Stimulated activated naive CD8-positive, alpha-beta T cell treated with anti-CD3 and anti-CD28 coated beads, Interleukin-15, Interleukin-2, amounts not matched to agents 100 ng/mL and 50 ng/mL, for 24 hours (primary cell): ENCODE results near the gene C19orf25.
"Not testable (repeated sequence)": the region's sequence is repeated elsewhere in the genome, so short reads cannot be mapped to it uniquely, and the experiment has no call there.

Experiments used
- H3K27ac Mint-ChIP-seq: one replicate; pipeline ENCODE4 v1.8.0; 2021; ENCODE audit warnings: mild to moderate bottlenecking, mixed read lengths
- H3K27me3 Mint-ChIP-seq: one replicate; pipeline ENCODE4 v1.8.0; 2021; ENCODE audit warnings: mixed read lengths
- H3K36me3 Mint-ChIP-seq: one replicate; pipeline ENCODE4 v1.8.0; 2021; ENCODE audit warnings: low read depth, mixed read lengths
- H3K4me1 Mint-ChIP-seq: one replicate; pipeline ENCODE4 v1.8.0; 2021; ENCODE audit warnings: low read depth, mixed read lengths
- H3K4me3 Mint-ChIP-seq: one replicate; pipeline ENCODE4 v1.8.0; 2021; ENCODE audit warnings: mild to moderate bottlenecking, mixed read lengths
- H3K9me3 Mint-ChIP-seq: one replicate; pipeline ENCODE4 v1.8.0; 2021; ENCODE audit warnings: mixed read lengths

Gene C19orf25

DNA sequence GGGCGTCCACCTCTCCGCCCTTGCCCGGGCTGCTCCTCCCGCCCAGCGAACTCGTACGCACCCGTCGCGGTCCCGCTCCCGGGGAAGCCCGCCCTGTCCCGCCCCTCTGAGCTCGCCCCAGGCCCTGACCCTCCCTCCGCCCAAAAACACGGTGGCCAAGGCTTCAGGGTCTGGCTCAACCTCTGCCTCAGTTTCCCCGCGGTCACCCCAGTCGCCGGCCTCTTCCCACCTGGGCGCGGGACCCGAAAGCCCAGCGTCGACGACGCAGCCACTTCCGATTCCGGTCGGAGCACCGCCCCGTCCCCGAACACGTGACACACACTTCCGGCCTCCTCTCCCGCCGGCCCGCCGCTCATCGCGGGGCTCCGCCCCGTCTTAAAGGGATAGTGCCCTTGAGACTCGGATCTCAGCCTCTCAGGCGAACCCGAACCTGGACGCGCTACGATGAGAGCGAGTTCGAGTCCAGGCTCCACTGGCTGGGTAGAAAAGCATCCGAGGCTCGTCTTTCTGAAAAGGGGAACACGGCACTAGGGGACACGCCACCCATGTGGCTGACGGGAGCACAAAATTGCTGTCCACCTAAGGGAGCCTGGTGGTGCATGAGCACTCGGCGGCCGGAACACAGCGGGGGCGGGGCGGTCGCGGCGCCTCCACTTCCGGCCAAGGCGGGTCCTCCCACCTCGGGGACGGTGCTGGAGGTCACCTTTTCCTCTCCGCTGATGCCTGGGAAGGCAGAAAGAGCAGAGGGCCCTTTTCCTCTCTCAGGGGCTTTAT, at the start of gene C19orf25:
TSS of gene C19orf25 (minus strand) at position 282 of the 774 bp plus-strand sequence. CDS start 312 bp downstream, outside the sequence.
- Mint-ChIP-seq H3K4me1 (peaks cover 20% of the 10 kb centered on the region), H3K4me3 (peak within 1 kb of the TSS; percentile 92), H3K27ac (peak within 1 kb of the TSS; percentile 97), H3K9me3 (no peaks in the 10 kb centered on the region), H3K36me3 (peaks cover 6% of the 10 kb centered on the region), H3K27me3 (no peaks in the 10 kb centered on the region)

DNA sequence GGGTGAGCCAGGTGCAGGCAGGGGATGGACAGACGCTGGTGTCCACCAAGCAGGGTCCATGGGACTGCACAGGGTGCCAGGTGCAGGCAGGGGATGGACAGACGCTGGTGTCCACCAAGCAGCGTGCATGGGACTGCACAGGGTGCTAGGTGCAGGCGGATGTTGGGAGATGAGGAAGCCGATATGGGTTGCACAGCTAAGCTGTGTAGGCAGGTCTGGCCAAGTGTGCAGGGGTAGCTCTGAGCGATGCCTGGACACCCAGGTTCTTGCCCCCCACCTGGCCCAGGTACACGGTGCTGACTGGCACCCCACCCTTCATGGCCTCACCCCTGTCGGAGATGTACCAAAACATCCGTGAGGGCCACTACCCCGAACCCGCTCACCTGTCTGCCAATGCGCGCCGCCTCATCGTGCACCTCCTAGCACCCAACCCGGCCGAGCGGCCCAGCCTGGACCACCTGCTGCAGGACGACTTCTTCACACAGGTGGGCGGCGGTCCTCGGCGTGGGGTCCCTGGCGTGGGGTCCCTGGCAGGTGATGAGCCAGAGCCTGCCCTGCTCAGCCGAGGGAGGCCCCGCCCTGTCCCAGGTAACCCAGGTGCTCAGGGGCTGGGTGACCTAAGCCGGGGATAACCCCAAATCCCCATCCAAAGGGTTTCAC, 48.8 kb upstream of the C19orf25 start:
- Mint-ChIP-seq H3K27me3 (peaks cover 41% of the 10 kb centered on the region), H3K4me3 (no peak overlapping the region), H3K9me3 (no peaks in the 10 kb centered on the region)

DNA sequence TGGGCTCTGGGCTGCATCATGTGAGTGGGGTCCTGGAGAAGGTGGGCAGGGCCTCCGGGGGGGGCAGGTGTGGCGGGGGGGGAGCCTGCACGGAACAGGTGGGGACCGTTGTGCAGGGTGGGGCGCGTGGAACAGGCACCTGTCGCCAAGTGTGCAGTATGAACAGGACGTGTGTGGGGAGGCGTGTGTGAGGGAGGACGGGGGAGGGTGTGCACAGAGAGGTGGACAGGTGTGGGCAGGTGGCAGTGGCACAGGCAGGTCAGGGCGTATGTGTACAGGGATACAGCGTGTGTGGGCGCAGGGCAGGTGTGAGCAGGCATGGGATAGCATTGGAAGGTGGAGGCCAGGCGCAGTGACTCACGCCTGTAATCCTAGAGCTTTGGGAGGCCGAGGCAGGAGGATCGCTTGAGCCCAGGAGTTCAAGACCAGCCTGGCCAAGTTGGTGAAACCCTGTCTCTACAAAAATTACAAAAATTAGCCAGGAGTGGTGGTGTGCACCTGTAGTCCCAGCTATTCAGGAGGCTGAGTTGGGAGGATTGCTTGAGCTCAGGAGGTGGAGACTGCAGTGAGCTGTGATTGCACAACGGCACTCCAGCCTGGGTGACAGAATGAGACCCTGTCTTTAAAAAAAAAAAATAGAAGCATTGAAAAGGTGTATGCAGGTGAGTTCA, 48.1 kb upstream of the C19orf25 start:
- Mint-ChIP-seq H3K27me3 (peaks cover 42% of the 10 kb centered on the region), H3K36me3 (no peaks in the 10 kb centered on the region), H3K4me1 (peaks cover 6% of the 10 kb centered on the region), H3K9me3 (no peaks in the 10 kb centered on the region), H3K4me3 (no peak overlapping the region), H3K27ac (no peak overlapping the region)

More for the DNA sequence above, 48.8 kb upstream of the C19orf25 start:
- Mint-ChIP-seq H3K36me3 (no peaks in the 10 kb centered on the region), H3K4me1 (peaks cover 6% of the 10 kb centered on the region), H3K27ac (no peak overlapping the region)

DNA sequence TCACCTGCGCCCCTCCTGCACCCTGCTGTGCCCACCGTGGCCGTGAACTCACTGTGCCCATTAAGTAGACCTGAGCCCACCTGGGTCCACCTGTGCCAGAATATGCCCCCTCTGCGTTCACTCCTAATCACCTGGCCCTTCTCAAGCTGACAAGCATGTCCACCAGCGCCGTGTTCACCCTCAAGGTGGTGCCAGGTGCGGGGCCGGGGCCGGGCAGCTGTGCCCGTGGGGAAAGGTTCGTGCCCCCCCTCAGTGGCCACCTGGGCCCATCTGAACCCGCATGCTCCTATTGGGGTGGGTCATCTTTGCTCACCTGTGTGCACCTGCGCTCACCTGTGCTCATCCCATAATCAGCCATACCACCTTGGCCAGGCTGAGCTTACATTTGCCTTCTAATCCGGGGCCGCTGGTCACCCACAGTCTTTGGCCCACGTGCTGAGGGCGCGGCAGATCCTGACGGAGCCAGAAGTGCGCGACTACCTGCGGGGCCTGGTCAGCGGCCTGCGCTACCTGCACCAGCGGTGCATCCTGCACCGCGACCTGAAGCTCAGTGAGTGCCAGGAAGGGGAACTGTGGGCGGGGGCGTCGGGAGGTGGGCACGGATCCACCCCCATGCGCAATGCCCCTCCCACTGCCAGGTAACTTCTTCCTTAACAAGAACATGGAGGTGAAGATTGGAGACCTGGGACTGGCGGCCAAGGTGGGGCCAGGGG, 47.2 kb upstream of the C19orf25 start:
- Mint-ChIP-seq H3K27me3 (peaks cover 40% of the 10 kb centered on the region), H3K9me3 (no peaks in the 10 kb centered on the region), H3K4me1 (peaks cover 6% of the 10 kb centered on the region), H3K36me3 (no peaks in the 10 kb centered on the region), H3K27ac (no peak overlapping the region), H3K4me3 (no peak overlapping the region)

DNA sequence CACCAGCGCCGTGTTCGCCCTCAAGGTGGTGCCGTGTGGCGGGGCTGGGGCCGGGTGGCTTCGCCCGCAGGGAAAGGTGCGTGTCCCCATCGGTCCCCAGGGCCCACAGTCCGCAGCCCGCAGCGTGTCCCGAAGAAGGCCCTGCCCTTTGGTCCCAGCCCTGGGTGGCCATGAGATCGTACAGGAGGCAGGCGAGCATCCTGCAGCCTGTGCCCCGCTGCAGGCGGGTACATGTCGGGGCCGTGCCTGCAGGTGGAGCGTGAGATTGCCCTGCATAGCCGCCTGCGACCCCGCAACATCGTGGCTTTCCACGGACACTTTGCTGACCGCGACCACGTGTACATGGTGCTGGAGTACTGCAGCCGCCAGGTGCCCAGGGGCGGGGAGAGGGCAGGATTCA, 46.3 kb upstream of the C19orf25 start:
- Mint-ChIP-seq H3K4me1 (peaks cover 6% of the 10 kb centered on the region), H3K27me3 (peaks cover 40% of the 10 kb centered on the region), H3K4me3 (no peak overlapping the region), H3K36me3 (no peaks in the 10 kb centered on the region), H3K9me3 (no peaks in the 10 kb centered on the region), H3K27ac (no peak overlapping the region)

DNA sequence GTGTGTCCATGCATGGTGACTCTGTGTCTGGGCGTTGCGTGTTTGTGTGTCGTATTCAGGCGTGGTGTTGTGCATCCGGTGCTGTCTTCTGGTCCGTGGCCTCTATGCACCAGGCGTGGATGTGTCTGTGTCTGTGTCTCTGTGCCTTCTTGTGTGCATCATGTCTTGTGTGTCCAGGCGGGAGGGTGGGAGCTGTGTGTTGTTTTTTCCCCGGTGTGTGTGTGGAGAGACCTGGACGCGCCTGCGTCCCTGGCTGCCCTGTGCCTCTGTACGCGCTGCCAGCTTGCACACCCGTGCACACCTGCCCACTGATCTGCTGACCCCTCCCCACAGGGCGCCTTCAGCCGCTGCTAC, 45.9 kb upstream of the C19orf25 start:
- Mint-ChIP-seq H3K4me3 (no peak overlapping the region), H3K9me3 (no peaks in the 10 kb centered on the region)

DNA sequence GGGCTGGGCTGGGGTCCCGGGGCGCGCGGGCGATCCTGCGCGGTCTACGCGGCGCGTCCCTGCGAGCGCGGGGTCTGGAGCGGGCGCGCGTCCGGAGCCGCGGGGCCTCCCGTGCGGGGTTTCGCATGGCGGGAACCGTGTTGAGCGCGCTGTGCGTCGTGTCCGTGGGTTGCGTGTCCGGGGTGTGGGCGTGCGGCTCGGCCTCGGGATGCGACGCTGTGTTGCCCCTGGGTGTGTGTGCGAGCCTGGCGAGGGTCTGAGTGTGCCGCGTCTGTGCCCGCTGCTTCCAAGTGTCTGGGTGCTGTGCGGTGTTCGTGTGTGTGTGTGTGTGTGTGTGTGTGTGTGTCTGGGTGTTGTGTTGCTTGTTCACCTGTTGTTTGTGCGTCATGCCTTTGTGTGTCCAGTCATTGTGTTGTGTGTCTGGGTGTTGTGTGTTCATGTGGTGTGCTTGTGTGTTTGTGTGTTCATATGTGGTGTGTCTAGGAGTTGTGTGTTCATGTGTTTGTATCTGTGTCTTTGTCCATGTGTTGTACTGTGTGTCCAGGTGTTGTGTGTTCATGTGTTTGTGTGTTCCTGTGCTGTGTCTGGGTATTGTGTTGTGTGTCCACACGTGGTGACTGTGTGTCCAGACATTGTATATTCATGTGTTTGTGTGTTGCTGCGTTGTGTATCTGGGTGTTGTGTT, 45.4 kb upstream of the C19orf25 start:
- peaks cover 36% of the 10 kb centered on the region for H3K27me3 Mint-ChIP-seq
- peaks cover 6% of the 10 kb centered on the region for H3K4me1 Mint-ChIP-seq
- no peaks in the 10 kb centered on the region for H3K9me3 Mint-ChIP-seq
- H3K4me3 Mint-ChIP-seq, result no peak overlapping the region
- no peaks in the 10 kb centered on the region for H3K36me3 Mint-ChIP-seq
- no peak overlapping the region for H3K27ac Mint-ChIP-seq

More for the DNA sequence above, 45.9 kb upstream of the C19orf25 start:
- H3K27me3 Mint-ChIP-seq, result peaks cover 37% of the 10 kb centered on the region
- peaks cover 6% of the 10 kb centered on the region for H3K4me1 Mint-ChIP-seq
- H3K27ac Mint-ChIP-seq, result no peak overlapping the region
- no peaks in the 10 kb centered on the region for H3K36me3 Mint-ChIP-seq

DNA sequence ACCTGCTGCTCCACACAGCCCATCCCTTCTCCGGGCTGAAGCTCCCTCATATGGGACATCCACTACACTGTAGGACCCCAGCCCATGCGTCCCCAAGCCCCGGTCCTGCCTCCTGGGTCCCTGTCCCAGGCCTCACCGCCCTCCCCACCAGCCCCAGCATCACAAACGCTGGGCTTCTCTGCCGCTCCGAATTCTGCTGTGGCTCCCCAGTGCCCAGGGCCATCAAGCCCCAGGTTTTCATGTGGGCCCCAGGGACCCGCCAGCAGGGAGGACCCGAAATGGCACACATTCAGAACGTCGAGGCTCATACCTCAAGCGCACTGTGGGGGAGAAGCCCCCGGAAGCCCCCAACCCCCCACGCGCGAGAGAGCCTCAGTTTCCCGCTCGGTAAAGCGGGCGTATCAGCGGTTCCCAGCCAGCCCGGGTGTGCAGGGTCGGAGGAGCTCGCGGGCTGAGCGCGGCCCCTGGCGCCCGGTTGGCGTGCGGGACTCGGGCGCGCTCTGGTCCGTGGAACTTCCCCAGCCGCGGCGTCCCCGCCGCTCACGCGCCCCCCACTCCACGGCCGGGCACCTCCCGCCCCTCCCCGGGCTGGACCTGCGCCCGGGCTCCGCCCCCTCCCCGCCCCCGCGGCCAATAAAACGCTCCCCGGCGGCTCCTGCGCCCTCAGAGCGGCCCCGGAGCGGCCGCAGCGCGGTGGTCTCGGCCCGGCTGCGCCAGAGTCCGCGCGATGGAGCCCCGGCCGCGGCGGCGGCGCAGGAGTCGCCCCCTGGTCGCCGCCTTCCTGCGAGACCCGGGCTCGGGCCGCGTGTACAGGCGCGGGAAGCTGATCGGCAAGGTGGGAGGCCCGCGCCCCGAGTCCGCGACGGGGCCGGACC, 44.6 kb upstream of the C19orf25 start, which contains the start of gene PLK5:
TSS of gene PLK5 (plus strand) at position 666 of the 875 bp plus-strand sequence. CDS start 2,920 bp downstream, outside the sequence.
- Mint-ChIP-seq H3K4me1 (peaks cover 6% of the 10 kb centered on the region), H3K4me3 (no peak within 1 kb of the TSS), H3K9me3 (no peaks in the 10 kb centered on the region), H3K36me3 (no peaks in the 10 kb centered on the region), H3K27me3 (peaks cover 36% of the 10 kb centered on the region), H3K27ac (no peak within 1 kb of the TSS)

DNA sequence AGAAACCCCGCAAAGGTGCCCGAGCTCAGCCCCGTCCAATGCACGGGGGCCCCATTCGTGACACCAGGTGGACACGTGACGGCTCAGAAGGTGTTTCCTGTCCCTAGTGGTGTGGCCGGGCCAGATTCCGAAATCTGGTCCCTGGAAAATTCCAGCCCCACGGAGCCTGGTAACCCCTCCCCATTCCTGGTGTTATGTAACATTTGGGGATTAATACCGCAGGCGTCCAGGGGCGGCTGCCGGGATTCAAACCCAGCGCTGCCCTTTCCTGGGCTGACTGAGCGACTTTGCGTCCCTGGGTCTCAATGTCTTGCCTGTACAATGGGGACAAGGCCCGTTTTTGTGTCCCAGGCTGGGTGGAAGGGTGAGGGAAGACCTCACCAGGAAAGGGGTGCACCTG, 43.8 kb upstream of the C19orf25 start:
- H3K4me1 Mint-ChIP-seq, result peaks cover 6% of the 10 kb centered on the region
- H3K36me3 Mint-ChIP-seq, result no peaks in the 10 kb centered on the region
- peaks cover 36% of the 10 kb centered on the region for H3K27me3 Mint-ChIP-seq
- no peak overlapping the region for H3K4me3 Mint-ChIP-seq
- H3K9me3 Mint-ChIP-seq, result no peaks in the 10 kb centered on the region
- H3K27ac Mint-ChIP-seq, result no peak overlapping the region

DNA sequence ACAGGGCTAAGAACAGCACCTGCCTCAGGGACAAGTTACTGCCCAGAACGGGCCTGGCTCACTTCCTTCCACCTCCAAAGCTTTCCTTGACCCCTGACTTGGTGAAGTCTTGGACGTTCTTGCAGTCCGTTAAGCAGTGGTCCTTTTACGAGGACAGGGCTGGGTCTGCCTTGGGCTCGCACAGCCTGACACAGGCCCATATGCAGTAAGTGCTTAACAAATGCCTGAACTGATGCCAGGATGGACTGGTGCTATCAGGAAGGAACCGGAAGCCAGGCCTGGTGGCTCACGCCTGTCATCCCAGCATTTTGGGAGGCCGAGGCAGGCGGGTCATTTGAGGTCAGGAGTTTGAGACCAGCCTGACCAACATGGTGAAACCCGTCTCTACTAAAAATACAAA, 43.0 kb upstream of the C19orf25 start:
- H3K9me3 Mint-ChIP-seq, result no peaks in the 10 kb centered on the region
- H3K27me3 Mint-ChIP-seq, result peaks cover 30% of the 10 kb centered on the region
- H3K27ac Mint-ChIP-seq, result no peak overlapping the region

DNA sequence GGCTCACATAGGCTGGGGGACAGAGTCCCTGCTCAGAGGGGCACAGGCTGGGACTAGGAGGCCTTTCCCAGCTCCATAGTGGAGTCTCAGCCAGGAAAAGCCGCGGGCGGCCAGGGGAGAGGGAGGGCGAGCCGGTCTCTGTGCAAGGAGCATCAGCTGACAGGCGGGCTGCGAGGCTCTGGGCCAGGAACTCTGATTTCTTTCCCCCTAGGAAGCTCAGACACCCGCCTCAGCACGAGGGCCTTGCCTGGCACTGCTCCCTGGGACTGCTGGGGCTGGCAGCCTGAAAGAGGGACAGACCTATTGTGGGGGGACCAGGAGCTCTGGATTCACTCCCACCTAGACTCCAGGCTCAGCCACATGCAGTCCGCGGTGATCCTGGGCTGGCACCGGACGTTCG, 42.6 kb upstream of the C19orf25 start:
- Mint-ChIP-seq H3K27me3 (peaks cover 29% of the 10 kb centered on the region), H3K36me3 (no peaks in the 10 kb centered on the region), H3K4me1 (peaks cover 6% of the 10 kb centered on the region), H3K9me3 (no peaks in the 10 kb centered on the region), H3K4me3 (no peak overlapping the region), H3K27ac (no peak overlapping the region)

More for the DNA sequence above, 43.0 kb upstream of the C19orf25 start:
- no peaks in the 10 kb centered on the region for H3K36me3 Mint-ChIP-seq
- no peak overlapping the region for H3K4me3 Mint-ChIP-seq
- peaks cover 6% of the 10 kb centered on the region for H3K4me1 Mint-ChIP-seq

DNA sequence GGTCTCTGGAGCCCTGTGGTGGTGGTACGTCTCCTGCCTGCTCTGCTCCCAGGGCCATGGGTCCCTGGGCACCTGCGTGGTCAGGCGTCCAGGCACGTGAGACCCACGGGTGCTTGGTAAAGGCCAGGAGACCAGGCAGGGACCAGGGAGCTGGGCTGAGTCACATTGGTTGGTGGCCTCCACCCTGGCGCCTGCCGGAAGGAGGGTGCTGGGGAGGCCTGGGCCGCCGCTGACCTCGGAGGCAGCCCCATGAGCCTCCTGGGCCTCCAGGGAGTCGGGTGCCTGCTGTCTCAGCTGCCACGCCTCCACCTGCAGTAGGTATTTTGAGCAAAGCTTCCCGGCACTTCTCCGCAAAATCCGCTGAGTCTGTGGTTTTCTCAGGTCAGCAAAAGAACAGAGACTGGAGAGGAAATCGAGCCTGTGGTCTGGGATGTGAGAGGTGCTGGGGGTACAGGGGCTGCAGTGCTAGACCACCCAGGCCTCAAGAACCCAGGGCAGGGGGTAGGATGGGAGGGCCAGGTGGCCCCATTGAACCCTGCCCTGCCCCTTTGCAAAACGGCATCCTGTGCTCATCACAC, 41.3 kb upstream of the C19orf25 start:
- H3K4me1 Mint-ChIP-seq, result peaks cover 6% of the 10 kb centered on the region
- H3K27me3 Mint-ChIP-seq, result peaks cover 24% of the 10 kb centered on the region
- H3K36me3 Mint-ChIP-seq, result no peaks in the 10 kb centered on the region
- H3K4me3 Mint-ChIP-seq, result no peak overlapping the region
- H3K9me3 Mint-ChIP-seq, result no peaks in the 10 kb centered on the region
- H3K27ac Mint-ChIP-seq, result no peak overlapping the region

DNA sequence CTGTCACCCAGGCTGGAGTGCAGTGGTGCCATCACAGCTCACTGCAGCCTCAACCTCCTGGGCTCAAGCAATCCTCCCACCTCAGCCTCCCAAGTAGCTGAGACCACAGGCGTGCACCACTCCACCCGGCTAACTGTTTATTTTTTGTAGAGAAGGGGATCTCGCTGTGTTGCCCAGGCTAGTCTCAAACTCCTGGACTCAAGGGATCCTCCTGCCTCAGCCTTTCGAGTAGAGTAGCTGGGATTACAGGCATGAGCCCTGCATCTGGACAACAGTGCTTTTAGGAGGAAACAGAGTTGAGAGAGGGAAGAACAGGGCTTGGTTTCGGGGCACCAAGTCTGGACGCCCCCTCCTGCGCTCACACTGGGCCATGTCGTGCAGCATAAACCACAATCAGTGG, 40.8 kb upstream of the C19orf25 start:
- not testable (repeated sequence) for H3K9me3 Mint-ChIP-seq, H3K27ac Mint-ChIP-seq, H3K4me1 Mint-ChIP-seq, H3K36me3 Mint-ChIP-seq, H3K4me3 Mint-ChIP-seq
- peaks cover 20% of the 10 kb centered on the region for H3K27me3 Mint-ChIP-seq
